ENCODE results near the gene HOXB6.

DNA sequence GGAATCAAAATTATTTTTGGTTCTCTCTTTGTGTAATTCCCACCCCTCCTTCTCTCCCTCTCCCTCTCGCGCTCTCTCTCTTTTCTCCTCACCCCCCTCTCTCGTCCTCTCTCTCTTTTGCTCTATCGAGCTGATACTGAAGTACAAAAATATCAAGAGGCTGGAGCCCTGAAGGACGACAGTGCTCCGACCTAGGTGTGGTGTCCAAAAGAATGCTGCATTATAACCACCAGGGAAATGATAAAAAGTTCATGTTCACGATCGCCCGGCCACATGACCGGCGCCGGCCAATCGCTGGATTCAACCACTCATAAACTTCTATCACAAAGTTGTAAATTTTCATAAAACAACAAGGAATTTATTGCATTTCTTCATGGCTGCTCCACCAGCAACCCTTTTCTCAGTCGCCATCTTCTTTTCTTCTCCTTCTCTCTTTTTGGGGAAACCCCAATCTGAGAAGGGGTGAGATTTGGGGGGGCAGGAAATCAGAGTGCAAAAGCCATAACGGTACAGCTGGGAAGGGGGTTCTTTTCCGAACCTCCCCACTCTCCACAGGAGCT, at the start of gene HOXB6:
- TF ChIP-seq, protein P1, sequence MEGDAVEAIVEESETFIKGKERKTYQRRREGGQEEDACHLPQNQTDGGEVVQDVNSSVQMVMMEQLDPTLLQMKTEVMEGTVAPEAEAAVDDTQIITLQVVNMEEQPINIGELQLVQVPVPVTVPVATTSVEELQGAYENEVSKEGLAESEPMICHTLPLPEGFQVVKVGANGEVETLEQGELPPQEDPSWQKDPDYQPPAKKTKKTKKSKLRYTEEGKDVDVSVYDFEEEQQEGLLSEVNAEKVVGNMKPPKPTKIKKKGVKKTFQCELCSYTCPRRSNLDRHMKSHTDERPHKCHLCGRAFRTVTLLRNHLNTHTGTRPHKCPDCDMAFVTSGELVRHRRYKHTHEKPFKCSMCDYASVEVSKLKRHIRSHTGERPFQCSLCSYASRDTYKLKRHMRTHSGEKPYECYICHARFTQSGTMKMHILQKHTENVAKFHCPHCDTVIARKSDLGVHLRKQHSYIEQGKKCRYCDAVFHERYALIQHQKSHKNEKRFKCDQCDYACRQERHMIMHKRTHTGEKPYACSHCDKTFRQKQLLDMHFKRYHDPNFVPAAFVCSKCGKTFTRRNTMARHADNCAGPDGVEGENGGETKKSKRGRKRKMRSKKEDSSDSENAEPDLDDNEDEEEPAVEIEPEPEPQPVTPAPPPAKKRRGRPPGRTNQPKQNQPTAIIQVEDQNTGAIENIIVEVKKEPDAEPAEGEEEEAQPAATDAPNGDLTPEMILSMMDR (IDR thresholded peaks at IDR 0.05): no peak
- peak; percentile 96 for TF ChIP-seq POLR2AphosphoS5 (IDR thresholded peaks at IDR 0.05; ENCODE audit: low read depth, low read length)
